ENCODE measurements around the gene ATXN10.

GRCh38 chr22:45631841-45632238, 39.8 kb upstream of the ATXN10 start:
- TF ChIP-seq, protein P1, sequence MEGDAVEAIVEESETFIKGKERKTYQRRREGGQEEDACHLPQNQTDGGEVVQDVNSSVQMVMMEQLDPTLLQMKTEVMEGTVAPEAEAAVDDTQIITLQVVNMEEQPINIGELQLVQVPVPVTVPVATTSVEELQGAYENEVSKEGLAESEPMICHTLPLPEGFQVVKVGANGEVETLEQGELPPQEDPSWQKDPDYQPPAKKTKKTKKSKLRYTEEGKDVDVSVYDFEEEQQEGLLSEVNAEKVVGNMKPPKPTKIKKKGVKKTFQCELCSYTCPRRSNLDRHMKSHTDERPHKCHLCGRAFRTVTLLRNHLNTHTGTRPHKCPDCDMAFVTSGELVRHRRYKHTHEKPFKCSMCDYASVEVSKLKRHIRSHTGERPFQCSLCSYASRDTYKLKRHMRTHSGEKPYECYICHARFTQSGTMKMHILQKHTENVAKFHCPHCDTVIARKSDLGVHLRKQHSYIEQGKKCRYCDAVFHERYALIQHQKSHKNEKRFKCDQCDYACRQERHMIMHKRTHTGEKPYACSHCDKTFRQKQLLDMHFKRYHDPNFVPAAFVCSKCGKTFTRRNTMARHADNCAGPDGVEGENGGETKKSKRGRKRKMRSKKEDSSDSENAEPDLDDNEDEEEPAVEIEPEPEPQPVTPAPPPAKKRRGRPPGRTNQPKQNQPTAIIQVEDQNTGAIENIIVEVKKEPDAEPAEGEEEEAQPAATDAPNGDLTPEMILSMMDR (conservative IDR thresholded peaks at IDR 0.05; ENCODE audit: low read depth in 2 of 2), result no peak
- no peak for TF ChIP-seq CREB1 (CRISPR knock-in tag; IDR thresholded peaks at IDR 0.05; ENCODE audit: low read depth)
- TF ChIP-seq POLR2AphosphoS5 (IDR thresholded peaks at IDR 0.05; ENCODE audit: low read depth), result no peak
- no peak for TF ChIP-seq EZH2 (IDR thresholded peaks at IDR 0.05; ENCODE audit: low read depth, unreplicated experiment)
- no peak for TF ChIP-seq REST (IDR thresholded peaks at IDR 0.05; ENCODE audit: unreplicated experiment)
- TF ChIP-seq, protein P2, sequence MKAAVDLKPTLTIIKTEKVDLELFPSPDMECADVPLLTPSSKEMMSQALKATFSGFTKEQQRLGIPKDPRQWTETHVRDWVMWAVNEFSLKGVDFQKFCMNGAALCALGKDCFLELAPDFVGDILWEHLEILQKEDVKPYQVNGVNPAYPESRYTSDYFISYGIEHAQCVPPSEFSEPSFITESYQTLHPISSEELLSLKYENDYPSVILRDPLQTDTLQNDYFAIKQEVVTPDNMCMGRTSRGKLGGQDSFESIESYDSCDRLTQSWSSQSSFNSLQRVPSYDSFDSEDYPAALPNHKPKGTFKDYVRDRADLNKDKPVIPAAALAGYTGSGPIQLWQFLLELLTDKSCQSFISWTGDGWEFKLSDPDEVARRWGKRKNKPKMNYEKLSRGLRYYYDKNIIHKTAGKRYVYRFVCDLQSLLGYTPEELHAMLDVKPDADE (IDR thresholded peaks at IDR 0.05), result no peak
- no peak for TF ChIP-seq NANOG (IDR thresholded peaks at IDR 0.05; ENCODE audit: borderline replicate concordance)

Measured in GM23338 (cell line).